Tibial nerve (tissue), 3 donors: ENCODE measurements around the gene CTSH.

Experiments used
- POLR2A ChIP-seq, 2 donors: fragments of 450-650 bp; IDR thresholded peaks; one replicate each; pipeline ENCODE4 v1.6.1; 2017; ENCODE audit warnings: antibody characterized with exemption in 2 of 2, mild to moderate bottlenecking in 2 of 2, moderate library complexity in 2 of 2
- TF ChIP-seq, protein P1 (sequence below), 5 experiments: fragments of 200-600 bp in 3 of 5; fragments of 450-650 bp in 2 of 5; sonication (generic) in 3 of 5; IDR thresholded peaks; one replicate each; pipeline ENCODE4 v1.5.1; 2016 to 2019; ENCODE audit warnings: antibody characterized with exemption in 5 of 5, mild to moderate bottlenecking in 3 of 5, moderate library complexity in 2 of 5

DNA sequence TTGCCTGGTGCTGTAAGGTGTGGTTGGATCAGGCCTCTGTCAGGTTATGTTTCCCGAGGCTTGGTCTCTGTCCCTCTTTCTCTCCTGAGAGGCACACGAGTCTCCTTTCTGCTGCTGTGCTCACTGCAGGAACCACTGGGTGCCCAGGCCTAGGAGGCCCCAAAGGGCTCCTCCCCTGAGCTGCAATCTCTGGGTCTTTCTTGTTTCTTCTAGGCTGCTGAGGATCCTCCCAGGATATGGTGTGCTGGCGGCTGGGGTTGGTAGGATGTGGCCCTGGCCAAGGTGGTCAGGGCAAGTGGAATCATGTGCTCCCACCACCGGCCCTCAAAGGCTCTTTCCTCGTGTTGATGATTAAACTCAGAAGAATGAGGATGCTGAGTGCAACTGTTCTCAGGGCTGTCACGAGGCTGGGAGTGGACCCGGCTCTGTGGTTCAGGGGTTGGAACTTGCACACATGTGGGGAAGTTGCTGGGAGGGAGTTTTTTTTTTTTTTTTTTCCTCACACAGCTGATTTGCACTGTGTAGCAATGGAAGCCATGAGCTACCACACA, 43.6 kb upstream of the CTSH start:
- TF ChIP-seq, protein P1, sequence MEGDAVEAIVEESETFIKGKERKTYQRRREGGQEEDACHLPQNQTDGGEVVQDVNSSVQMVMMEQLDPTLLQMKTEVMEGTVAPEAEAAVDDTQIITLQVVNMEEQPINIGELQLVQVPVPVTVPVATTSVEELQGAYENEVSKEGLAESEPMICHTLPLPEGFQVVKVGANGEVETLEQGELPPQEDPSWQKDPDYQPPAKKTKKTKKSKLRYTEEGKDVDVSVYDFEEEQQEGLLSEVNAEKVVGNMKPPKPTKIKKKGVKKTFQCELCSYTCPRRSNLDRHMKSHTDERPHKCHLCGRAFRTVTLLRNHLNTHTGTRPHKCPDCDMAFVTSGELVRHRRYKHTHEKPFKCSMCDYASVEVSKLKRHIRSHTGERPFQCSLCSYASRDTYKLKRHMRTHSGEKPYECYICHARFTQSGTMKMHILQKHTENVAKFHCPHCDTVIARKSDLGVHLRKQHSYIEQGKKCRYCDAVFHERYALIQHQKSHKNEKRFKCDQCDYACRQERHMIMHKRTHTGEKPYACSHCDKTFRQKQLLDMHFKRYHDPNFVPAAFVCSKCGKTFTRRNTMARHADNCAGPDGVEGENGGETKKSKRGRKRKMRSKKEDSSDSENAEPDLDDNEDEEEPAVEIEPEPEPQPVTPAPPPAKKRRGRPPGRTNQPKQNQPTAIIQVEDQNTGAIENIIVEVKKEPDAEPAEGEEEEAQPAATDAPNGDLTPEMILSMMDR (IDR thresholded peaks at IDR 0.05): no peak
- no peak for TF ChIP-seq POLR2A (IDR thresholded peaks at IDR 0.05)
